GM18951 (cell line): ENCODE measurements around the gene AGBL1.

Experiments used
- POLR2A ChIP-seq: IDR thresholded peaks from 4 replicates; pipeline ENCODE4 v1.6.1; 2011; ENCODE audit warnings: mild to moderate bottlenecking; ENCODE audit not compliant: insufficient read length, insufficient read depth; ENCODE audit errors: extremely low read depth
- in situ Hi-C: fragments of 300-500 bp; cut with MboI; formaldehyde crosslinking; loops from one replicate; pipeline ENCODE4 v1.12.0; 2022; ENCODE audit warnings: low sequenced_read_pairs, mixed read lengths, inconsistent platforms; ENCODE audit not compliant: unreplicated experiment

AGBL1 gene

DNA sequence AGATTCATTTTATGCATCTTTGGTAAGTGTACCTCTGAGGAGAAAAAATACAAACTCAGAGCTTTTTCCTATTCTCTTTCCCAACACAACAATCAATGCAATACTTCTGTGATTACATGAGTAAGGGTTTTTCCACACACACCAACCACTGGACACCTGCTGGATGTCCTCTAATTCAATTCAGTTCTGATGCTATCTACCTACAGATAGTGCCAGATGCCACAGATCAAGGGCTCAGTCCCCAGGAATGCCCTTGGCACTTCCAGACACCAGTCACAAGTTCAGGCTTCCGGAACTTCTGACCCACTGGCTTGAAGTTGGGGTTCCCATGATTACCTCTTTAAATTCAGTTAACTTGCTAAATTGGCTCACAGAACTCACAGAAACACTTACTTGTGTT is 511.5 kb downstream of the AGBL1 start:
- no peak for TF ChIP-seq POLR2A
- in situ Hi-C loops, result no loop called here

DNA sequence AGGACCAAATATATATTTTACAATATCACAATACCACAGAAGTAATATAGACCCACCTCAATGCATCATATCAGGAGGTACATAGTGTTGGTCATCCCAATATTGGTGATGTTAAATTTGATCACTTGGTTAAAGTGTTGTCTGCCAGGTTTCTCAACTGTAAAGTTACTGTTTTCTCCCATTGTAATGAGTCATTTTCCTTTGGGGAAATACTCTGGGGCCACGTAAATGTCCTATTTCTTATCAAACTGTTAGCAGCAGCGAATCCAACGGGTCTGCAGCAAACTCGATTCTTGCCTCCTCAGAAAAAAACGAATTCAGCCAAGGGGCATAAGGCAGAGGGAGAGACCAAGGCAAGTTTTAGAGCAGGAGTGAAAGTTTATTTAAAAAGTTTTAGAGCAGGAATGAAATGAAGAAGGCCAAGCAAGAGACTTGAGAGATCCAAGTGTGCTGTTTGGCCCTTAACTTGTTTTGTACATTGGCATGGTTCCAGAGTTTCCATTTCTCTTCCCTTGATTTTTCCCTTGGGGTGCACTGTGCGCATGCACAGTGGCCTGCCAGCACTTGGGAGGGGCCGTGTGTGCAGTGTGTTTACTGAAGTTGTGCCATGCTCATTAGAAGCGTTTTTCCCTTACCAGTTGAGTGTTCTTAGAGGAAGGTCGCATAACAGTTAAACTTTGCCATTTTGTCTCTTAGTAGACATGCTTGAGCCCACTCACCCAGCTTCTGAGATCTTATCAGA is 512.5 kb downstream of the AGBL1 start:
- TF ChIP-seq POLR2A, result no peak
- in situ Hi-C loops, result no loop called here

DNA sequence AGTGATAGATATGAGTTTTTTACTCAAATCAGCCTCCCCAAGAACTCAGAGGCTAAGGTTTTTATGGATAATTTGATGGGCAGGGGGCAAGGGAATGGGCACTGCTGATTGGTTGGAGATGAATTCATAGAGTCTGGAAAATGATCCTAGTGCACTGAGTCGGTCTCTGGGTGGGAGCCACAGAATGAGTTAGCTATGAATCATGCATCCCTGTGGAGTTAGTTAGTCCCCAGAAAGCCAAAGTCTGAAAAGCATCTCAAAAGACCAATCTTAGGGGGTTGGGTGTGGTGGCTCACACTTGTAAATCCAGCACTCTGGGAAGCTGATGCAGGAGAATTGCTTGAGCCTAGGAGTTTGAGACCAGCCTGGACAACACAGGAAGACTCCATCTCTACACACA is 516.1 kb downstream of the AGBL1 start:
- no peak for TF ChIP-seq POLR2A
- in situ Hi-C loops, result no loop called here

GRCh38 chr15:86603466-86603865 is 523.8 kb downstream of the AGBL1 start:
- TF ChIP-seq POLR2A, result no peak
- in situ Hi-C loops, result no loop called here

GRCh38 chr15:86608461-86609205 is 529.0 kb downstream of the AGBL1 start:
- in situ Hi-C loops, result no loop called here
- no peak for TF ChIP-seq POLR2A

- in situ Hi-C loops, result no loop called here
Observed at GRCh38 chr15:86609275-86609674, 529.6 kb downstream of the AGBL1 start.

GRCh38 chr15:86610038-86610437 is 530.4 kb downstream of the AGBL1 start:
- TF ChIP-seq POLR2A, result no peak
- in situ Hi-C loops, result no loop called here

More at GRCh38 chr15:86609275-86609674, 529.6 kb downstream of the AGBL1 start:
- no peak for TF ChIP-seq POLR2A

GRCh38 chr15:86611417-86612040 is 531.9 kb downstream of the AGBL1 start:
- no peak for TF ChIP-seq POLR2A
- in situ Hi-C loops, result no loop called here

DNA sequence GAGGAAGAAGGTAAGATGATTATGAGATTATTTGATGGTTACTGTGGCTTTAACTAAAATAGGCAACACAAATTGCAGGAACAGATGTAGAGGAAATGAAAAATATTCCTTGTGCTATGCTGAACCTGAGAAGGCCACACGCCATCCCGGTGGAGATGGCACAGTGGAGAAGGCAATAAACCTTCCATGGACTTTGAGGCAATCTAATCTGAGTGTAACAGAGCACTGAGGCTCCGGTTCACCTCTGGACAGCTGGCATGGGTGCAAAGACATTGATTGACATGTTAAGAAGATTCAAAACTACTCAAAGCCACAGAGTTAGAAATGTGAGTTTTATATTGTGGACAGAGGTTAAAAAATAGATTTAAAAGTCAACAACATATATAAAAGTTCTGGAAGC is 535.7 kb downstream of the AGBL1 start:
- no peak for TF ChIP-seq POLR2A
- in situ Hi-C loops, result no loop called here

DNA sequence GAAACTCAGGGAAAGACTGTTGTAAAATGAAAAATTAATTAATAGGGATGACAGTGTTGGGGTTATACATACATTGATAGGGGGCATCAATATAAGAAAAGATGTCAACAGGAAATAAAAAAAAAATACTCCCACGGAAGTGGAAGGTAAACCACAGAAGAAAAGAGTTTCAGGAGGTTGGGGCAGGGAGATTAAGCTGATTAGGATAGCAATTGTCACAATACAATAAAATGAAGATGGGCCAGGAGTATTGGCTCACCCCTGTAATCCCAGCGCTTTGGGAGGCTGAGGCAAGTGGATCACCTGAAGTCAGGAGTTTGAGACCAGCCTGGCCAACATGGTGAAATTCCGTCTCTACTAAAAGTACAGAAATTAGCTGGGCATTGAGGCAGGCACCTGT is 536.1 kb downstream of the AGBL1 start:
- in situ Hi-C loops, result no loop called here
- TF ChIP-seq POLR2A, result no peak

DNA sequence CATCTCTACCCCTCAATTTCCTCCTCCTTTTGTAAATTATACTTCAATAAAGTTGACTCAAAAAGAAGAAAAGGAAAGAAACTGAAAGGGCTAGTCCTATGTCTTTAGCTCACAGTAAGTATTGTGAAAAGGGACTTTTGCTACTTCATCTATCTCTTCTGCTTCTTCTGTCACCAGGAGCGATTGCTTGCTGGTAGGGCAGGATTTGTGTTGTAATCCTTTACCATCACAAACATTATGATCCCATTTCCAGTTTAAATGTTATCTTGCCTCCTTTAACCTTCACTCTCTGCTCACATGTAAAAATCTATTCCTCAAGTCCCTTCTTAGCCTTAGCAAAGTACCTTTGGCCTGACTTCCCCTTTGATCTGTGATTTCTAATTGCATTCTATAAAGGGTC is 537.1 kb downstream of the AGBL1 start:
- in situ Hi-C loops, result no loop called here
- no peak for TF ChIP-seq POLR2A

DNA sequence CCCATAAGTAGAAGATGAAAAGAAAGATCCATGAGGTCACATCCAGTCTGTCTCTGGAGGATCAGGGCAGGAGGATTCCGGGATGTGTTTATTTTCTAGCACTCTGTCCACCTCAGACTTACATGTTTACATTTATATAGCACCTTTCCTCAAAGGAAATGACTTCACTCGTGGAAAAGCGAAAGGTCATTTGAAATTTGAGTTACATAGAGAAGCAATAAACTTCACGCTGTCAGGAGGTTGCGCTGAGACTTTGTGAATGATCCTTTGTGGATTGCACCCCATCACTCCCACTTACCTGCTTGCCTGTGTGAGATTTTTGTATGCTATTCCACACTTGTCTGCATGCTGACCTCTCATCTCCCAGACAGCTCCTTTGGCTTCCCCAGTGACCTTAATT is 540.5 kb downstream of the AGBL1 start:
- in situ Hi-C loops, result no loop called here
- no peak for TF ChIP-seq POLR2A

GRCh38 chr15:86620641-86621349 is 541.1 kb downstream of the AGBL1 start:
- no peak for TF ChIP-seq POLR2A
- in situ Hi-C loops, result no loop called here

DNA sequence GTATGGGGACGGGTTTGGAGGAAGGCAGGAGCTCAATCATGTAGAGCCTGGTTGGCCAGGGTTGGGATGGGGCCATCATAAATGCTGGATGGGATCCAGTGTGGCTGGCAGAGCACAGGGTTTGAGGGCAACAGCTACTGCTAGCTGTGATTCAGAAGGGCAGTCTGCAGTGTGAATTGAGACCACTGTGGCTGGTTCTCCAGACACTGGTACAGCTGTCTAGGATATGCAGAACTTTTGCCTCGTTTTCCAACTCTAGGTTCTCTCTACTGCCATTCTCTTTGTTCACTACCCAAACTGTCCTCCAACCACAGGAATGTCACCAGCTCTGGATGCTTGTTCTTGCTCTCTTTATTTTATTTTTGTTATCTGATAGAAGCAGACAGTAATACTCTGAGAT is 543.6 kb downstream of the AGBL1 start:
- no peak for TF ChIP-seq POLR2A
- in situ Hi-C loops, result no loop called here
